ENCODE data around the gene SERPINA12.

SERPINA12 gene

GRCh38 chr14:94501588-94502516, 7.4 kb downstream of the SERPINA12 start:
- H3K9me3 ChIP-seq (ENCODE audit: control insufficient read depth, low read length) = no peaks in the 10 kb centered on the region
- no peak overlapping the region for H3K9ac ChIP-seq (ENCODE audit: low read length)
- H3K4me1 ChIP-seq (ENCODE audit: control insufficient read depth, insufficient read depth, low read length) = no peaks in the 10 kb centered on the region
- H3K4me3 ChIP-seq (ENCODE audit: low read length) = no peak overlapping the region
- no peaks in the 10 kb centered on the region for H3K36me3 ChIP-seq (ENCODE audit: control insufficient read depth, insufficient read depth, low read length)
- H3K27me3 ChIP-seq (ENCODE audit: control insufficient read depth, insufficient read depth, low read length) = no peaks in the 10 kb centered on the region

- no peak overlapping the region for H3K9ac ChIP-seq (ENCODE audit: low read length)
- no peaks in the 10 kb centered on the region for H3K27me3 ChIP-seq (ENCODE audit: control insufficient read depth, insufficient read depth, low read length)
- no peaks in the 10 kb centered on the region for H3K4me1 ChIP-seq (ENCODE audit: control insufficient read depth, insufficient read depth, low read length)
- no peaks in the 10 kb centered on the region for H3K9me3 ChIP-seq (ENCODE audit: control insufficient read depth, low read length)
- no peaks in the 10 kb centered on the region for H3K36me3 ChIP-seq (ENCODE audit: control insufficient read depth, insufficient read depth, low read length)
- H3K4me3 ChIP-seq (ENCODE audit: low read length) = no peak overlapping the region
These were observed 9.0 kb downstream of the SERPINA12 start for GRCh38 chr14:94500264-94500663.

- Histone ChIP-seq H3K9me3 (ENCODE audit: control insufficient read depth, low read length) (no peaks in the 10 kb centered on the region), H3K4me1 (ENCODE audit: control insufficient read depth, insufficient read depth, low read length) (no peaks in the 10 kb centered on the region), H3K4me3 (ENCODE audit: low read length) (no peak overlapping the region), H3K9ac (ENCODE audit: low read length) (no peak overlapping the region), H3K36me3 (ENCODE audit: control insufficient read depth, insufficient read depth, low read length) (no peaks in the 10 kb centered on the region), H3K27me3 (ENCODE audit: control insufficient read depth, insufficient read depth, low read length) (no peaks in the 10 kb centered on the region)
These were observed 9.6 kb downstream of the SERPINA12 start for GRCh38 chr14:94499673-94500072.

GRCh38 chr14:94498215-94498614, 11.1 kb downstream of the SERPINA12 start:
- Histone ChIP-seq H3K27me3 (ENCODE audit: control insufficient read depth, insufficient read depth, low read length) (no peaks in the 10 kb centered on the region), H3K9ac (ENCODE audit: low read length) (no peak overlapping the region), H3K4me3 (ENCODE audit: low read length) (no peak overlapping the region), H3K36me3 (ENCODE audit: control insufficient read depth, insufficient read depth, low read length) (no peaks in the 10 kb centered on the region), H3K9me3 (ENCODE audit: control insufficient read depth, low read length) (no peaks in the 10 kb centered on the region), H3K4me1 (ENCODE audit: control insufficient read depth, insufficient read depth, low read length) (no peaks in the 10 kb centered on the region)

- H3K4me3 ChIP-seq (ENCODE audit: low read length) = no peak overlapping the region
- H3K9ac ChIP-seq (ENCODE audit: low read length) = no peak overlapping the region
- no peaks in the 10 kb centered on the region for H3K27me3 ChIP-seq (ENCODE audit: control insufficient read depth, insufficient read depth, low read length)
- no peaks in the 10 kb centered on the region for H3K36me3 ChIP-seq (ENCODE audit: control insufficient read depth, insufficient read depth, low read length)
- no peaks in the 10 kb centered on the region for H3K4me1 ChIP-seq (ENCODE audit: control insufficient read depth, insufficient read depth, low read length)
- no peaks in the 10 kb centered on the region for H3K9me3 ChIP-seq (ENCODE audit: control insufficient read depth, low read length)
These were observed 15.2 kb downstream of the SERPINA12 start for GRCh38 chr14:94494085-94494484.

- Histone ChIP-seq H3K27me3 (ENCODE audit: control insufficient read depth, insufficient read depth, low read length) (peaks cover 8% of the 10 kb centered on the region), H3K9ac (ENCODE audit: low read length) (no peak overlapping the region), H3K9me3 (ENCODE audit: control insufficient read depth, low read length) (no peaks in the 10 kb centered on the region), H3K4me1 (ENCODE audit: control insufficient read depth, insufficient read depth, low read length) (peaks cover 2% of the 10 kb centered on the region), H3K4me3 (ENCODE audit: low read length) (no peak overlapping the region), H3K36me3 (ENCODE audit: control insufficient read depth, insufficient read depth, low read length) (no peaks in the 10 kb centered on the region)
These were observed 17.8 kb downstream of the SERPINA12 start for GRCh38 chr14:94491511-94491910.

GRCh38 chr14:94489336-94489735, 19.9 kb downstream of the SERPINA12 start:
- H3K27me3 ChIP-seq (ENCODE audit: control insufficient read depth, insufficient read depth, low read length) = peaks cover 15% of the 10 kb centered on the region
- H3K36me3 ChIP-seq (ENCODE audit: control insufficient read depth, insufficient read depth, low read length) = no peaks in the 10 kb centered on the region
- no peak overlapping the region for H3K4me3 ChIP-seq (ENCODE audit: low read length)
- H3K4me1 ChIP-seq (ENCODE audit: control insufficient read depth, insufficient read depth, low read length) = peaks cover 9% of the 10 kb centered on the region
- H3K9me3 ChIP-seq (ENCODE audit: control insufficient read depth, low read length) = no peaks in the 10 kb centered on the region
- no peak overlapping the region for H3K9ac ChIP-seq (ENCODE audit: low read length)

- no peaks in the 10 kb centered on the region for H3K36me3 ChIP-seq (ENCODE audit: control insufficient read depth, insufficient read depth, low read length)
- no peak overlapping the region for H3K9ac ChIP-seq (ENCODE audit: low read length)
- H3K4me3 ChIP-seq (ENCODE audit: low read length) = no peak overlapping the region
- peaks cover 15% of the 10 kb centered on the region for H3K27me3 ChIP-seq (ENCODE audit: control insufficient read depth, insufficient read depth, low read length)
- H3K9me3 ChIP-seq (ENCODE audit: control insufficient read depth, low read length) = no peaks in the 10 kb centered on the region
- H3K4me1 ChIP-seq (ENCODE audit: control insufficient read depth, insufficient read depth, low read length) = peaks cover 9% of the 10 kb centered on the region
These were observed 22.4 kb downstream of the SERPINA12 start for GRCh38 chr14:94486883-94487282.

- H3K27me3 ChIP-seq (ENCODE audit: control insufficient read depth, insufficient read depth, low read length) = peaks cover 15% of the 10 kb centered on the region
- H3K4me3 ChIP-seq (ENCODE audit: low read length) = no peak overlapping the region
- no peaks in the 10 kb centered on the region for H3K36me3 ChIP-seq (ENCODE audit: control insufficient read depth, insufficient read depth, low read length)
- no peak overlapping the region for H3K9ac ChIP-seq (ENCODE audit: low read length)
- H3K4me1 ChIP-seq (ENCODE audit: control insufficient read depth, insufficient read depth, low read length) = peaks cover 9% of the 10 kb centered on the region
- no peaks in the 10 kb centered on the region for H3K9me3 ChIP-seq (ENCODE audit: control insufficient read depth, low read length)
These were observed 23.1 kb downstream of the SERPINA12 start for GRCh38 chr14:94485944-94486841.

GRCh38 chr14:94484481-94484880, 24.8 kb downstream of the SERPINA12 start:
- Histone ChIP-seq H3K9ac (ENCODE audit: low read length) (no peak overlapping the region), H3K36me3 (ENCODE audit: control insufficient read depth, insufficient read depth, low read length) (no peaks in the 10 kb centered on the region), H3K4me3 (ENCODE audit: low read length) (no peak overlapping the region), H3K4me1 (ENCODE audit: control insufficient read depth, insufficient read depth, low read length) (peaks cover 9% of the 10 kb centered on the region), H3K9me3 (ENCODE audit: control insufficient read depth, low read length) (no peaks in the 10 kb centered on the region), H3K27me3 (ENCODE audit: control insufficient read depth, insufficient read depth, low read length) (peaks cover 15% of the 10 kb centered on the region)

- peaks cover 9% of the 10 kb centered on the region for H3K4me1 ChIP-seq (ENCODE audit: control insufficient read depth, insufficient read depth, low read length)
- H3K9ac ChIP-seq (ENCODE audit: low read length) = no peak overlapping the region
- H3K9me3 ChIP-seq (ENCODE audit: control insufficient read depth, low read length) = no peaks in the 10 kb centered on the region
- H3K36me3 ChIP-seq (ENCODE audit: control insufficient read depth, insufficient read depth, low read length) = no peaks in the 10 kb centered on the region
- peaks cover 15% of the 10 kb centered on the region for H3K27me3 ChIP-seq (ENCODE audit: control insufficient read depth, insufficient read depth, low read length)
- no peak overlapping the region for H3K4me3 ChIP-seq (ENCODE audit: low read length)
These were observed 25.5 kb downstream of the SERPINA12 start for GRCh38 chr14:94483729-94484275.

GRCh38 chr14:94483071-94483451, 26.2 kb downstream of the SERPINA12 start:
- no peak overlapping the region for H3K9ac ChIP-seq (ENCODE audit: low read length)
- peaks cover 15% of the 10 kb centered on the region for H3K27me3 ChIP-seq (ENCODE audit: control insufficient read depth, insufficient read depth, low read length)
- H3K4me1 ChIP-seq (ENCODE audit: control insufficient read depth, insufficient read depth, low read length) = peaks cover 9% of the 10 kb centered on the region
- H3K9me3 ChIP-seq (ENCODE audit: control insufficient read depth, low read length) = no peaks in the 10 kb centered on the region
- no peaks in the 10 kb centered on the region for H3K36me3 ChIP-seq (ENCODE audit: control insufficient read depth, insufficient read depth, low read length)
- H3K4me3 ChIP-seq (ENCODE audit: low read length) = no peak overlapping the region

All from mucosa of stomach (tissue), 1 donor.